Measurements from ENCODE around the gene MCM7.

The MCM7 gene

DNA sequence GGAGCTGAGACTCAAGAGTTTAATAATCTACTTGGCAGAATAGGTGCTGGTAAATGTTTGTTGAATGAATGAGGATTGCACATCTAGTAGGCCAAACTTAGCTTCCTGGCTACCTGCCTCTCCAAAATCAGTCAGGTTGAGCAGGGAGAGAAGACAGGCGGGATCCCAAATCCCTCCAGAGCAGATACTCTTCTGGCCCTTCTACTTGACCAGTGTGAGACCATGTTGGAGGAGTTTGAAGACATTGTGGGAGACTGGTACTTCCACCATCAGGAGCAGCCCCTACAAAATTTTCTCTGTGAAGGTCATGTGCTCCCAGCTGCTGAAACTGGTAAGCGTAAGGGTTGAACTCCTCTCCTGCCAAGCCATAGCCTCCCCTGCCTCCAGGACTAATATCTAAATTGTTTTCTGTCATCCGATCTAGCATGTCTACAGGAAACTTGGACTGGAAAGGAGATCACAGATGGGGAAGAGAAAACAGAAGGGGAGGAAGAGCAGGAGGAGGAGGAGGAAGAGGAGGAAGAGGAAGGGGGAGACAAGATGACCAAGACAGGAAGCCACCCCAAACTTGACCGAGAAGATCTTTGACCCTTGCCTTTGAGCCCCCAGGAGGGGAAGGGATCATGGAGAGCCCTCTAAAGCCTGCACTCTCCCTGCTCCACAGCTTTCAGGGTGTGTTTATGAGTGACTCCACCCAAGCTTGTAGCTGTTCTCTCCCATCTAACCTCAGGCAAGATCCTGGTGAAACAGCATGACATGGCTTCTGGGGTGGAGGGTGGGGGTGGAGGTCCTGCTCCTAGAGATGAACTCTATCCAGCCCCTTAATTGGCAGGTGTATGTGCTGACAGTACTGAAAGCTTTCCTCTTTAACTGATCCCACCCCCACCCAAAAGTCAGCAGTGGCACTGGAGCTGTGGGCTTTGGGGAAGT lies 23.4 kb upstream of the MCM7 start:
- in situ Hi-C loops (cut with MboI; ENCODE audit: low sequenced_read_pairs), result loop anchor here (5.0 kb wide), 1 partner anchor 132 kb away; no protein-coding TSS in a partner anchor

DNA sequence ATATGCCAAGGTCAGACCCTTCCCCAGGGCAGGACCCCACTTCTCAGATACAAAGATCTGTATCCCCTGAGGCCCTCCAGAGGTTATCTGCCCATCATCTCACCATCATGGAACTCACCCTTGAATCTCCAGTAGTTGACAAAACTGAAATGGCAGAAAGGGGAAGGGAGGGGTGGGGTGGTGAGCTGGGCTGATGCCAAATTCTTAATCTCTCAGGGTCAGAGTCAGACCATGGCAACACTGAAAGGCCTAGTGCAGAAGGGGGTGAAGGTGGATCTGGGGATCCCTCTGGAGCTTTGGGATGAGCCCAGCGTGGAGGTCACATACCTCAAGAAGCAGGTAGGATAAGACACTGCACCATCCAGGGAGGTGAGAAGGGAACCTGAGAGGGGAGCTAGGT lies 21.4 kb upstream of the MCM7 start:
- in situ Hi-C loops (cut with MboI; ENCODE audit: low sequenced_read_pairs), result no loop called here

DNA sequence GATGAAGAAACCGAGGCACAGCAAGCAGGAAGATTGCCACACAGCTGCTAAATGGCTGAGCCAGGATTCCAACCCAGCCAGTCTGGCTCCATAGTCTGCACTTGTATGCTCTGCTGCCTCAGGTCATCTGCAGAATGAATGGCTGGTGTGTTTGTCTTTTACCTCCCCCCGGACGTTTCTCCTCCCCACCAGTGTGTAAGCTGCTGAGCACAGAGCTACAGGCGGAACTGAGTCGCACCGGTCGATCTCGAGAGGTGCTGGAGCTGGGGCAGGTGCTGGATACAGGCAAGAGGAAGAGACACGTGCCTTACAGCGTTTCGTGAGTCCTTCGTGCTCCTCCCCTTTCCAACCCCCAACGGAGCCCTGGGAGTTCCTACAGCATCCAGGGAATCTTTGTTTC lies 20.9 kb upstream of the MCM7 start:
- in situ Hi-C loops (cut with MboI; ENCODE audit: low sequenced_read_pairs), result no loop called here

DNA sequence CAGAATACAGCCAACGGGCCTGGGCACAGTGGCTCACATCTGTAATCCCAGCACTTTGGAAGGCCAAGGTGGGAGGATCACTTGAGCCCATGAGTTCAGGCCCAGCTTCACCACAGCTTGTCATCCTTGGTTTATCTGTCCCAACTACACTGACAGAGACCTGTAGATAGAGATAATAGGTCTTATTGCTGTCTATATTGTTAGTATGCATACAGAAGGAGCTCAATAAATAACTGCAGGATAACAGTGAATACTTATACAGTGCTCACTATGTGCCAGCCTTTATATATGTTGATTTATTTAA lies 19.5 kb upstream of the MCM7 start:
- in situ Hi-C loops (cut with MboI; ENCODE audit: low sequenced_read_pairs), result no loop called here

DNA sequence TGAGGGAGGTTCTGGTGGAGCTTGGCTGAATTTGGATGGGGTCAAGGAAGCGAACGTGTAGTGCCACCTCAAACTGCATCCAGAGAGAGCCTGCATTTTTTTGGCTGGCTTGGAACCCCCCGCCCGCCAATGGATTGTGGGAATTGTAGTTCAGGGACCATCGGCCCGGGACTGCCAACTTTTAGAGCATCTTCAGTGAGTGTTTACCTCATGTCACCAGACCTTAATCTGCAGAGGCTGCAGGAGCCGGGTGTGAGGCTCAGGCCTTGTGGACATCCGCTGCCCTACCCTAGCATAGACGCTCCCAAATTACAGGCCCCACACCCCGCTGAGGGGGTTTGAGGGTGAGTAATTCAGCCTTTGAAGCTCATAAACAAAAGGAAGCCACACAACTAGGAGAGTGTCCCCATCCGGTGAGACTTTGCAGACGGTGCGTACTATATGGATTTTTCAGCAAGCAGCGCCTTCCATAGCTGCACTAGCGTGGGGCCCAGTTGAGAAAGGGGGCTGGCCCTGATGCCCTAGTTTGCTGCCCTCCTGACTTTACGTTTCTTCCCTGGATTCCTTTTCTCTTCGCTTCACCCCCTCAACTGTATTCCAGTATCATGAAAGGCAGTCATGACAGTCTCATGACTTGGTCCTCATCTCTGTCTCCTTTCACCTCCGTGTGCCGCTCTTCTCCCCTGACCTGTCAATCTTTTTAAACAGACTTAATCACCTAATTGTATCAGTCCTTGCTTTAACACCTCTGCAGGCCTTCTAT lies 19.0 kb upstream of the MCM7 start:
- in situ Hi-C loops (cut with MboI; ENCODE audit: low sequenced_read_pairs), result no loop called here

DNA sequence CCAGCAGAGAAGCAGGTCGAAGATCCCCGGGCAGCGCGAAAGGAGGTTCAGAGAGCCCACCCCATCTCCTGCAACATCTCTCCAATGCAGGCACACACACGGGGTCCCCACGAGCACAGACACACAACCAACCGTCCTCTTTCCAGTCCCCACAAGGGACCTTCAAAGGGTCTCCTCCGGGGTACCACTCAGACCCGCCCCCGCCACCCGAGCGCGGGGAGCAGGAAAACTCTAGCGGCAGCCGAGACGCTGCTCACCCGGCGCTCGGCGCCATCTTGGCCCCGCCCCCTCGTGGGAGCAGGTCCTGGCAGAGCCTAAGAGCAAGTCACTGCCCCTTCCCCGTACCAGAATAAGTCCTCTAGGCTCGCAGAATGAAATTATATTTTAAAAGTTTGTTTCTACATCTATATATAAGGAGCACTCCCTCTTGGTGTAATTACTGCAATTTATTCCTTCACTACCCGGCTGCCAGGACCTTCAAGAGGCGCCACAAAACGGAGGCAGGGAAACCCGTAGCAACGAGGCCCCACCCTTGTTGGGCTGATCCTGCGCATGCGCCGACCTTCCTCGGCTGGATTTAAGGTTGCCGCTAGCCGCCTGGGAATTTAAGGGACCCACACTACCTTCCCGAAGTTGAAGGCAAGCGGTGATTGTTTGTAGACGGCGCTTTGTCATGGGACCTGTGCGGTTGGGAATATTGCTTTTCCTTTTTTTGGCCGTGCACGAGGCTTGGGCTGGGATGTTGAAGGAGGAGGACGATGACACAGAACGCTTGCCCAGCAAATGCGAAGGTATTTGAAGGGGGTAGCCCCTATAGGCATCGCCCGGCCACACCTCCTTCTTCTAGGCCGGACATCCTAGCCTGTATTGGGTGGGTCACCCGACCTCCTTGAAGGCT lies 18.1 kb upstream of the MCM7 start, which contains the start of the genes CNPY4 and TAF6:
TSS of gene CNPY4 (plus strand) at position 563 of the 898 bp plus-strand sequence. CDS start at position 674, 111 bp downstream.
TSS of gene TAF6 (minus strand) at position 287 of the 898 bp plus-strand sequence. CDS start 5,149 bp downstream, outside the sequence.
- in situ Hi-C loops (cut with MboI; ENCODE audit: low sequenced_read_pairs), result no loop called here

DNA sequence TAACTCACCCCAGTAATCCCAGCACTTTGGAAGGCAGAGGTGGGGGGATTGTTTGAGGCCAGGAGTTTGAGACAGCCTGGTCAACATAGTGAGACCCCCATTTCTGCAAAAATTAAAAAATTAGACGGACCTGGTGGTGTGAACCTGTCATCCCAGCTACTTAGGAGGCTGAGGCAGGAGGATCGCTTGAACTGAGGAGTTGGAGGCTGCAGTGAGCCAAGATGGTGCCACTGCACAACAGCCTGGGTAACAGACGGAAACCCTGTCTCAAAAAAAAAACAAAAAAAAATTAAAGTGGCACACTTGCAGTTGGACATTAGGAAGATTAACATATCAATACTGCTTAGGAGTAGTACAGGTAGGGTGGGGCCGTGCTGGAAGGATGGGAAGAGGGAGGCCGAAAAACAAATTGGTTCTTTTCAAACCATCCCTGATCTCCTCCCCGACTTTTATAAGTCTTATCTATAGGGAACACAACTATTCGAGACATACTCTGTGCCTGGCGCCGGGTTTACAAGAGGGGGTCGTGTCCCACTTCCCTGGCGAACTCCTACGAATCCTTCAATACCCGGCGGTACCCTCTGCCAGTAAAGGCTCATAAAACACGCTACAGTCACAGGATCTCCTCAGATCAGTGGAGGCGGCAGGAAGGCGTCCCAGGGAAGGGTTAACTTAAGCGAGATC lies 17.3 kb upstream of the MCM7 start:
- in situ Hi-C loops (cut with MboI; ENCODE audit: low sequenced_read_pairs), result no loop called here

DNA sequence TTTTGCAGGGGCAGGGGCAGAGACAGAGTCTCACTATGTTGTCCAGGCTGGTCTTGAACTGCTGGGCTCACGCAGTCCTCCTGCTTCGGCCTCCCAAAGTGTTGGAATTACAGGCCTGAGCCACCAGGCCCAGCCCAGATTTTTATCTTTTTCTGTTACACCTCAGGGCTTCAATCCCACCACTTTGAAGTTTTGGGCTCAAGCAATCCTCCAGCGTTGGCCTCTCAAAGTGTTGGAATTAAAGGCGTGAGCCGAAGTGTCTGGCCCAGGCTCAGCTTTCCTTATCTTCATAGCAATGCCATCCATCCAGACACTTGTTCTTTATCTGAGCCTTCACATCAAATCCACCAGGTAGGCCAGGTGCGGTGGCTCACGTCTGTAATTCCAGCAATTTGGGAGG lies 13.8 kb upstream of the MCM7 start:
- in situ Hi-C loops (cut with MboI; ENCODE audit: low sequenced_read_pairs), result no loop called here

DNA sequence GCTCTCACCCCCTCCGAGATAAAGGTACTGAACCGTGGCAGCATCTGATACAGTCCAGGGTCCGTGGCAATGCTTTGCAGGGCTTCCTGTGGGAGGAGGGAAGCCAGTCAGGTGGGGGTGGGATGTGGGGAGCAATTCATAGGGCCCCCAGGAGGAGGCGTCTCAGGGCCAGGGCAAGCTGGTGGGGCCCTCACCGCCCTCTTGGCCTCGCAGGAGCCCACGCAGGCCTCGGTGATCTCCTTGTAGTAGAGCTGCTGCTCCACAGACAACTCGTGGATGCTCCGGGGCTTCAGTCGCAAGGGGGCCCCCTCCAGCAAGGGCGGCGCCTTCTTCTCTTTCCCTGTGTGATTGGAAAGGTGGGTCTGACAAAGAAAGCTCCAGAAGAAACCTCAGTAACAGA lies 10.7 kb upstream of the MCM7 start:
- in situ Hi-C loops (cut with MboI; ENCODE audit: low sequenced_read_pairs), result no loop called here

DNA sequence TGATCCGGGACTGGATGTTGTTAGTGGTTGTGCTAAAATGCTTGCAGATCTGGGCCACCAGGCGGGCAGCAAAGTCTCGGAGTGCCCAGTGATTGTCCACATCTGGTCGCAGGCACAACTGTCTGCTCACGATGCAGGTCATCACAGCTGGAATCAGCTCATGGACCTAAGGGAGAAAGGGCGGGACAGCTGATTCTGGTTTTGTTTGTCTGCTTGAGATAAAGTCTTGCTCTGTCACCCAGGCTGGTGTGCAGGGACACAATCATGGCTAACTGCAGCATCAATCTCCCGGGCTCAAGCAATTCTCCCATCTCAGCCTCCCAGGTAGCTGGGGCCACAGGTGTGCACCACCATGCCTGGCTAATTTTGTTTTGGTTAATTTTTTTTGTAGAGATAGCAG lies 10.0 kb upstream of the MCM7 start:
- in situ Hi-C loops (cut with MboI; ENCODE audit: low sequenced_read_pairs), result no loop called here

DNA sequence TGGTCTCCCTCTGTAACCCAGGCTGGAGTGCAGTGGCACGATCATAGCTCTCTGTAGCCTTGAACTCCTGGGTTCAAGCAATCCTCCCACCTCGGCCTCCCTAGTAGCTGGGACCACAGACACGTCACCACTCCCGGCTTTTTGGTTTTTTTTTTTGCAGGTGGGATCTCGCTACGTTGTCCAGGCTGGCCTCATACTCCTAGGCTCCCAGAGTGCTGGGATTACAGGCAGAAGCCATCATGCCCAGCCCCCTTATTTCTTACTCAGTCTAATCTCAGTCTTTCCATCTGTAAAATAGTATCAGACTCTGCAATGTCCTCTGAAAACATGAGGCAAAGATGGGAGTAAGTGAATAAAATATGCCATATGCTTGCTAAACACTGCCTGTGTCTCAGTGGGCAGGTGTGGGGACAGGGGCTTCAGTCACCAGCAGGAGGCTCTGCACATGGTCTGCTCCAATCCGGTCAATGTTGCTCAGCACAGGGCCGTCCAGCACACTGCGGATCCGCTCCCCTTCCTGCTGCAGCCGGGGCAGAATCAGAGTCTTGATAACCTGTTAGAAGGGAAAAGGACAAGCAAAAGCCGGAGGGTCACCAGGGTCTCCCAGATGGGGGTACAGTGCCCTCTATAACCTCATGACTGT lies 8.4 kb upstream of the MCM7 start:
- in situ Hi-C loops (cut with MboI; ENCODE audit: low sequenced_read_pairs), result no loop called here

DNA sequence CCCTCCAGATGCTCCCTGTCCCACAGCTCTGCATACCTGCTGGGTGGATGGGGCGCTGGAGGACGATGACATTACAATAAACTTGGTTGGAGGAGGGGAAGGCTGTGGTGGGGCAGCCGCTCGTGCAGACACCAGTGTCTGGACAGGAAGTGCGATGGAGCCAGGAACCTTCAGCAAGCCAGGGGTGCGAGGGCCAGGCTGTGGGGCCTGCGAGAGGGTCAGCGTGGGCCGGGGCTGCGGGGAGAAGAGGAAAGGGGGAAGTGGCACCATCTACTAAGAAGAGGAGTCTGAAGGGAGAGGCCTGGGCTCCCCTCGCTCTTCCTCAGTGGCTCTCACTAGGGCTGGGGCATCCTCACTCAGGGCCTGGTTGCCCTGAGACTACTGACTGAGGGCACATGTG lies 6.7 kb upstream of the MCM7 start:
- in situ Hi-C loops (cut with MboI; ENCODE audit: low sequenced_read_pairs), result no loop called here

DNA sequence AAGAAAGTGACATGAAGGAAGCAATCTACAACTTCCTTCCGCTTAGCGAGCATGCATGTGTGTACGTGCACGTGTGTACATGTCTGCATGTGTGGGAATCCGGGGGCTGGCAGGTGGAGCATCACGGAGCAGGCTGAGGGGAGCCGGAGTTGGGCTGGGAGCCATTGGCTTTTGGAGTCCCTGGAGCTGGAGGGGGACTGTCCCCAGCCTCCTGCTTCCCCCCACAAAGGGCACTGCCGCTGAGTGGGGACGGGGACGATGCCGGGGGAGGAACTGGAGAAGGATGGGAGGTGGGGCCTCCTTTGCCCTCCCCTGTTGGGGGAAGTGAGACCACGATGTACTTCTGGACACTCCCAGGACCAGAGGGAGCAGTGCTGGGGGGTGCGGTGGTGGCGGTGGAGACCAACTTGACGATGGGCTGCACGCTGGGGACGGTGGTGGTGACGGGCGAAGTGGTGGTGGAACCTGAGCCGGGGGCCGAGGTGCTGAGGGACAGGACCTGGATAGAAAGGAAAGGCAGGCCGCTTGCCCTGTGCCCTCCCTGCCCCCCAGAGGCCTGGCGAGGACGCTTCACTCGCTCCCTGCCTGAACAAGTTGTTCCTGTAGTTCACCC lies 6.0 kb upstream of the MCM7 start:
- in situ Hi-C loops (cut with MboI; ENCODE audit: low sequenced_read_pairs), result no loop called here

DNA sequence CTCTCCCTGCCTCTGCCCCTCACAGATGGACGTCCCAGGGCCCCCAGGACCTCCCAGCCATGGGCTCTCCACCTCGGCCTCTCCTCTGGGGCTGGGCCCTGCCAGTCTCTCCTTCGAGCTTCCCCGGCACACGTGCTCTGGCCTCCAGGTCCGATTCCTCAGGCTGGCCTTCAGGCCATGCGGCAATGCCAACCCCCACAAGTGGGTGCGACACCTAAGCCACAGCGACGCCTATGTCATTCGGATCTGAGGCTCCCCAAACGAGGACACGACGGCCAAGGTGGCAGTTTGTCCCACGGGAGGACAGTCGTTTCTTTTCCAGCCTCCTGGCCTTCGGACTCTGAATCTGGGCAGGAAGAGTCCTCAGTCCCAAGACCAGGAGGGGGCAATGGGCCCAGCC lies 5.4 kb upstream of the MCM7 start:
- in situ Hi-C loops (cut with MboI; ENCODE audit: low sequenced_read_pairs), result no loop called here

DNA sequence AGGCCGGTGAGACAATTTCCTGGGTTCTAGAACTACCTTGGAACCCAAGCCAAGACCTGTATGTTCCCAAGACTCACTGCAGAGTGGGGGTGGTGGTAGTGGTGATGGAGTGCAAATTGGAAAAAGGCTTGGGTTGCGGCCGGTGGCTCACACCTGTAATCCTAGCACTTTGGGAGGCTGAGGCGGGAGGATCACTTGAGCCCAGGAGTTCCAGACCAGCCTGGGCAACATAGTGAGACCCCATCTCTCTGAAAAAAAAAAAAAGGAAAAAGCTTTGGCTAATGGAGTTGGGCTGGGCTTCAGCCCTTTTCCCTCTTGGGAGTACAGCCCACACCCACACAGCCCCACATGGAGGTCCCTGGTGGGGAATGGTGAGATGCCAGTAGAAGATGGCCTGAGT lies 4.3 kb upstream of the MCM7 start:
- in situ Hi-C loops (cut with MboI; ENCODE audit: low sequenced_read_pairs), result no loop called here

DNA sequence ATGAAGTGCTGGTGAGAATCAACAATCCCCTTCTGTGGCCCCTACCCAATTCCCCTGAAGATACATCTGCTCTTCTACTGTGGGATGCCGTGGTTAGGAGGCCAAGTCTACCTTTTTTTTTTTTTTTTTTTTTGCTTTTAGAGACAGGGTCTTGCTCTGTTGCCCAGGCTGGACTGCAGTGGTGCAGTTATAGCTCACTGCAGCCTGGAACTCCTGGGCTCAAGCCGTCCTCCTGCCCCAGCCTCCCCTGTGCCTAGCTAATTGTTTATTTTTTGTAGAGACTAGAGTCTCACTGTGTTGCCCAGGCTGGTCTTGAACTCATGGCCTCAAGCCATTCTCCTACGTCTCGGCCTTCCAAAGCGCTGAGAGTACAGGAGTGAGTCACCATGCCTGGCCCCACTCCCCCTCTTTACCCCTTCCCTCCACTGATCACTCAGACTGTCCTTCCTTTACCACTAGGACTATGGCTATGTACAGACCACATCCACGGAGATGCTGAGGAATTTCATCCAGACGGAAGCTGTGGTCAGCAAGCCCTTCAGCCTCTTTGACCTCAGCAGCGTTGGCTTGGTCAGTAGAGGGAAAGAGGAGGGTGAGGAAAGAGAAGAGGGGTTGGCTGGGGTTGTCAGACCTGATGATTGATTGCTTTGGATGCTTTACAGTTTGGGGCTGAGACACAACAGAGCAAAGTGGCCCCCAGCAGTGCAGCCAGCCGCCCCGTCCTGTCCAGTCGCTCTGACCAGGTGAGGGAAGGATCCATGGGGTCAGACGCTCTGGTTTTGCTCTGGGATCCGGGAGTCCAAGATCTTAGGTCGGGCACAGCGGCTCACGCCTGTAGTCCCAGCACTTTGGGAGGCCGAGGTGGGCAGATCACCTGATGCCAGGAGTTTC lies 2.0 kb upstream of the MCM7 start:
- in situ Hi-C loops (cut with MboI; ENCODE audit: low sequenced_read_pairs), result no loop called here

DNA sequence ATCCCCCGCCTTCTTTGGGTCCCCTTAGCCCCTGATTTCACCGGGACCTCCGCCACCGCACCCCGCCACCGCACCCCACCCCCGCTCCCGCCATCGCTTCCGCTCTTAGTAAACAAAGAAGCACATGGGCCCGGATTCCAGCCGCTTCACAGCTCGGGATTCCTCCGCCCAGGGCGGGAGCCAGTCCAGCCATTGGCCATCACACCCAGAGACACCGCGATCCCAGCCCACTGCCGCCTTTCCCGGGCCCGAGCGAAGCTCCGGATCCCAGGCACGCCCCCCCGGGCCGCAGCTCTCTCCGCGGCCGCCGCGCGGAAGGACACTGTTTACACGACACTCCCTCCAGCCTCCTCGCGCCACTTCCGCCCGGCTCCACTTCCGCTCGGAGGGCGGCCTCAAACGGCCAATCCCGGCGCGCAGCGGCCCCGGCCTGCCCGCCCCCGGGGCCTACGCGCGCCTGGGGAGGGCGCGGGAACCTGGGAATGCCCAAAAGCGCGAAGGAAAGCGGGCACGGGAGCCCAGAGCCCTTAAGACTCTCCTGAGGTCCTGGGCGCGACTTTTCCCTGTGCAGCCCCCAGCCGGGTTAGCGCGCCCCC lies 679 bp downstream of the MCM7 start:
- in situ Hi-C loops (cut with MboI; ENCODE audit: low sequenced_read_pairs), result no loop called here

DNA sequence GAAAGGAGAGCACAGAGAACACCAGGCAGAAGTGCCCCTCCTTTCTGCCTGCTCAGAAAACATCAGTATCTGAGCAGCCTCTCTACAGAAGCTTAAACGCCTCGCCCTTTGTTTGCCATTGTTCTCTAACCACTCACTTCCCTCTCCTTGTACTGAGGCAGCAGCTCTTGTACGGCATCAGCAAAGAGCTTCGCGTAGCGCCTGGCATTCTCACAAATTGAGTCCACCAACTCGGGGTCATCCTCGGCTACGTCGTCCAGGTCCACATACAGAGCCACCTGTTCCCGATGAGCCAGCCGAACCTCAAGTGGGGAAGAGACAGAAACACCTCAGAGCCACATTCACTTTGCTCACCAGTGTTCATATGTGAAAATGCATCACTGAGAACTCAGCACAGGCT lies 1.7 kb downstream of the MCM7 start:
- in situ Hi-C loops (cut with MboI; ENCODE audit: low sequenced_read_pairs), result no loop called here

All from HL-60/S4 (cell line).